ENCODE results near the gene FADS2. TPM values are rescaled to one million over a fixed set of nuclear protein-coding genes. Genes with fewer than 3 reads are reported as not detected.

The FADS2 gene
- total and polyA plus RNA-seq, 2 experiments from 2014 or later = 5.2 to 5.5 TPM

- Histone ChIP-seq H3K4me1 (ENCODE audit: insufficient read depth) (no peaks in the 10 kb centered on the region), H3K4me3 (no peak overlapping the region), H3K9me3 (ENCODE audit: low read depth) (no peaks in the 10 kb centered on the region), H3K36me3 (ENCODE audit: low read depth) (no peaks in the 10 kb centered on the region), H3F3A (ENCODE audit: insufficient read depth) (peaks cover 5% of the 10 kb centered on the region; the same call in 1 of the 2 replicates), H3K4me2 (ENCODE audit: unreplicated experiment) (no peak overlapping the region), H4K20me1 (ENCODE audit: insufficient read depth) (no peaks in the 10 kb centered on the region), H3K9ac (no peak overlapping the region), H3K27me3 (replicated peaks; ENCODE audit: insufficient read depth) (no peaks in the 10 kb centered on the region), H3K9me2 (ENCODE audit: insufficient read depth) (no peaks in the 10 kb centered on the region), H3K79me2 (ENCODE audit: insufficient read depth) (no peaks in the 10 kb centered on the region), H3K27ac (no peak overlapping the region), H2AFZ (peak overlapping the region; percentile 39; the same call in 1 of the 2 replicates)
- in situ Hi-C loops (cut with MboI) = loop anchor here (10.0 kb wide), 1 partner anchor 186 kb away; no protein-coding TSS in a partner anchor
- no peak for TF ChIP-seq EZH2phosphoT487 (IDR thresholded peaks at IDR 0.05; ENCODE audit: insufficient read depth, low read depth)
- TF ChIP-seq EZH2 (IDR thresholded peaks at IDR 0.05; ENCODE audit: insufficient read depth, poor library complexity, severe bottlenecking) = no peak
- DNase-seq = peak; percentile 71
- 29 to 33% methylated on average over 27 of the region's 27 CpGs for WGBS, 2 experiments (ENCODE audit: low coverage in 1 of 2, low lambda C conversion rate in 2 of 2, missing lambda C conversion rate in 2 of 2)
Measured at GRCh38 chr11:61899146-61899841, 71.2 kb downstream of the FADS2 start.

GRCh38 chr11:61900251-61900650 lies 72.2 kb downstream of the FADS2 start:
- H3K9me3 ChIP-seq (ENCODE audit: low read depth) = no peaks in the 10 kb centered on the region
- no peaks in the 10 kb centered on the region for H3K9me2 ChIP-seq (ENCODE audit: insufficient read depth)
- no peak overlapping the region for H2AFZ ChIP-seq
- no peaks in the 10 kb centered on the region for H3K79me2 ChIP-seq (ENCODE audit: insufficient read depth)
- H3K9ac ChIP-seq = no peak overlapping the region
- H4K20me1 ChIP-seq (ENCODE audit: insufficient read depth) = no peaks in the 10 kb centered on the region
- H3K4me3 ChIP-seq = no peak overlapping the region
- no peak for TF ChIP-seq EZH2phosphoT487 (IDR thresholded peaks at IDR 0.05; ENCODE audit: insufficient read depth, low read depth)
- H3K4me2 ChIP-seq (ENCODE audit: unreplicated experiment) = no peak overlapping the region
- no peak overlapping the region for H3K27ac ChIP-seq
- no peaks in the 10 kb centered on the region for H3K27me3 ChIP-seq (replicated peaks; ENCODE audit: insufficient read depth)
- in situ Hi-C loops (cut with MboI) = no loop called here
- no peak for DNase-seq
- no peaks in the 10 kb centered on the region for H3F3A ChIP-seq (ENCODE audit: insufficient read depth)
- H3K4me1 ChIP-seq (ENCODE audit: insufficient read depth) = no peaks in the 10 kb centered on the region
- 83 to 84% methylated on average over 6 to 17 of the region's 17 CpGs for WGBS, 2 experiments (ENCODE audit: low coverage in 1 of 2, low lambda C conversion rate in 2 of 2, missing lambda C conversion rate in 2 of 2)
- H3K36me3 ChIP-seq (ENCODE audit: low read depth) = no peaks in the 10 kb centered on the region

- Histone ChIP-seq H3K27ac (no peak overlapping the region), H4K20me1 (ENCODE audit: insufficient read depth) (no peaks in the 10 kb centered on the region), H3K79me2 (ENCODE audit: insufficient read depth) (no peaks in the 10 kb centered on the region), H3K36me3 (ENCODE audit: low read depth) (no peaks in the 10 kb centered on the region), H3K4me1 (ENCODE audit: insufficient read depth) (no peaks in the 10 kb centered on the region), H3F3A (ENCODE audit: insufficient read depth) (no peaks in the 10 kb centered on the region), H3K9me3 (ENCODE audit: low read depth) (no peaks in the 10 kb centered on the region), H3K27me3 (replicated peaks; ENCODE audit: insufficient read depth) (no peaks in the 10 kb centered on the region), H2AFZ (no peak overlapping the region), H3K9ac (no peak overlapping the region), H3K4me3 (no peak overlapping the region), H3K9me2 (ENCODE audit: insufficient read depth) (no peaks in the 10 kb centered on the region), H3K4me2 (ENCODE audit: unreplicated experiment) (no peak overlapping the region)
- TF ChIP-seq EZH2 (IDR thresholded peaks at IDR 0.05; ENCODE audit: insufficient read depth, poor library complexity, severe bottlenecking) (no peak), EZH2phosphoT487 (IDR thresholded peaks at IDR 0.05; ENCODE audit: insufficient read depth, low read depth) (no peak)
- WGBS, 2 experiments (ENCODE audit: low coverage in 1 of 2, low lambda C conversion rate in 2 of 2, missing lambda C conversion rate in 2 of 2) = 75 to 87% methylated on average over 10 of the region's 10 CpGs
- in situ Hi-C loops (cut with MboI) = no loop called here
- DNase-seq = no peak
Measured at GRCh38 chr11:61901397-61901796, 73.3 kb downstream of the FADS2 start.

- H3K36me3 ChIP-seq (ENCODE audit: low read depth) = no peaks in the 10 kb centered on the region
- H3K79me2 ChIP-seq (ENCODE audit: insufficient read depth) = no peaks in the 10 kb centered on the region
- in situ Hi-C loops (cut with MboI) = no loop called here
- no peaks in the 10 kb centered on the region for H3K4me1 ChIP-seq (ENCODE audit: insufficient read depth)
- H3K4me3 ChIP-seq = no peak overlapping the region
- H2AFZ ChIP-seq = no peak overlapping the region
- no peaks in the 10 kb centered on the region for H3K9me3 ChIP-seq (ENCODE audit: low read depth)
- no peaks in the 10 kb centered on the region for H3K27me3 ChIP-seq (replicated peaks; ENCODE audit: insufficient read depth)
- TF ChIP-seq EZH2 (IDR thresholded peaks at IDR 0.05; ENCODE audit: insufficient read depth, poor library complexity, severe bottlenecking) (no peak), EZH2phosphoT487 (IDR thresholded peaks at IDR 0.05; ENCODE audit: insufficient read depth, low read depth) (no peak)
- WGBS, 2 experiments (ENCODE audit: low coverage in 1 of 2, low lambda C conversion rate in 2 of 2, missing lambda C conversion rate in 2 of 2) = 74 to 86% methylated on average over 10 to 11 of the region's 11 CpGs
- no peaks in the 10 kb centered on the region for H3F3A ChIP-seq (ENCODE audit: insufficient read depth)
- no peak overlapping the region for H3K27ac ChIP-seq
- DNase-seq = no peak
- no peaks in the 10 kb centered on the region for H3K9me2 ChIP-seq (ENCODE audit: insufficient read depth)
- H3K4me2 ChIP-seq (ENCODE audit: unreplicated experiment) = no peak overlapping the region
- H4K20me1 ChIP-seq (ENCODE audit: insufficient read depth) = no peaks in the 10 kb centered on the region
- H3K9ac ChIP-seq = no peak overlapping the region
Measured at GRCh38 chr11:61902313-61902712, 74.2 kb downstream of the FADS2 start.

Measured in GM23248 (cell line).